Activated T-cell treated with anti-CD3 and anti-CD28 coated beads, Interleukin-2, amount 50 U/mL, for 4 hours (primary cell): ENCODE results near the gene RNF157. TPM values are rescaled to one million over a fixed set of nuclear protein-coding genes. Genes with fewer than 3 reads are reported as not detected.
"Not testable (repeated sequence)": the region's sequence is repeated elsewhere in the genome, so short reads cannot be mapped to it uniquely, and the experiment has no call there.

Experiments
- ATAC-seq, 2 donors: fragments of 200-7000 bp; cut with Tn5 transposase; one replicate each; pipeline ENCODE4 v1.10.0; 2021
- DNase-seq: peaks from one replicate; pipeline ENCODE4 v3.0.0-alpha.2; 2020
- H3K27me3 Mint-ChIP-seq: one replicate; pipeline ENCODE4 v1.8.0; 2021; ENCODE audit warnings: low read depth, mixed read lengths
- H3K36me3 Mint-ChIP-seq: one replicate; pipeline ENCODE4 v1.8.0; 2022; ENCODE audit warnings: mixed read lengths; ENCODE audit not compliant: insufficient read depth
- H3K4me1 Mint-ChIP-seq: one replicate; pipeline ENCODE4 v1.8.0; 2021; ENCODE audit warnings: low read depth, mixed read lengths
- H3K4me3 Mint-ChIP-seq: one replicate; pipeline ENCODE4 v1.8.0; 2021; ENCODE audit warnings: mild to moderate bottlenecking, moderate library complexity, mixed read lengths
- H3K9me3 Mint-ChIP-seq: one replicate; pipeline ENCODE4 v1.8.0; 2021; ENCODE audit warnings: mixed read lengths
- total RNA-seq, 3 donors: library from RNA; stranded (reverse); gene quantifications; one replicate each; pipeline ENCODE4 v1.2.1, GENCODE V29; 2021

RNF157 gene
- total RNA-seq, 3 donors from 2014 or later: 13.3 to 16.7 (median 14.9) TPM

DNA sequence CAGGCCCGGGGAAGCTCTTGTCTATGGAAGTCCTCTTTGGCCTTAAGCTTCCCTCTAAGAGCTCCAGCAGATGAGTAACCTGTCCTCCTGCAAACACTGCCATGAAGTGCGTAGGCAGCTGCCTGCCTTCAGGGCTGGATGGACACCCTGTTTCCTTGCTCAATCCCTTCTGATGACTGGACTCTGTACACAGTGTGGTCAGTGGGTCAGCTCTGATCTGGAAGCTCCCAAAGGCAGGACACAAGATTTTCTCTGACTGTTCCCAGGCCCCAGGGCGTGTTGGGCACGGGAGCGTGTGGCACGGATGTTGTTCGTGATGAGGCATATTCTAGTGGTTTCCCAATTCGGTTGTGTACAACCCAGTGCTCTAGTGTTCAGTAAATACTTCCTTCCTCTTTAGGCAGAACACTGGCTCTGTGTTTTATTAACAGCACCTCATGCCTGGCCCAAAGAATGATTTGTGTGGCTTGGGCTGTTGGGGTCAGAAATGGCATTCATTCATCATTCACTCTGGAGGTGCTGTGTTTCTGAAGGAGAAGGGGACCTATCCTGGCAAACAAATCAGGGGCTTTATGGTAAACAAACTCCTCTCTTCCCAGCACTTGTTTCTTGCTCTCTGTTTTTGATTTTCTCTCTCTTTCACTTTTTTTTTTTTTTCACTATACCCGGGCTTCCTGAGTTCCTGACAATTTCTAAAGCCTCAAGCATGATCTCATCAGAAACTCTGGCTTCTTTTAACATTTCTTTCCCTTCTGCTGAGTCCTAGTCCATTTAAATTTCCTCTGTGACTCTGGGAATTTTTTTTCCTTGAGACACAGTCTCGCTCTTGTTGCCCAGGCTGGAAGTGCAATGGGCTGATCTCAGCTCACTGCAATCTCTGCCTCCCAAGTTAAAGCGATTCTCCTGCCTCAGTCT lies 12.0 kb upstream of the RNF157 start:
- Mint-ChIP-seq H3K36me3 (no peaks in the 10 kb centered on the region), H3K27me3 (no peaks in the 10 kb centered on the region), H3K4me3 (peak overlapping the region; percentile 50), H3K9me3 (no peaks in the 10 kb centered on the region), H3K4me1 (peaks cover 55% of the 10 kb centered on the region)
- DNase-seq (no peak), ATAC-seq (peak; percentile 82 to 84)

DNA sequence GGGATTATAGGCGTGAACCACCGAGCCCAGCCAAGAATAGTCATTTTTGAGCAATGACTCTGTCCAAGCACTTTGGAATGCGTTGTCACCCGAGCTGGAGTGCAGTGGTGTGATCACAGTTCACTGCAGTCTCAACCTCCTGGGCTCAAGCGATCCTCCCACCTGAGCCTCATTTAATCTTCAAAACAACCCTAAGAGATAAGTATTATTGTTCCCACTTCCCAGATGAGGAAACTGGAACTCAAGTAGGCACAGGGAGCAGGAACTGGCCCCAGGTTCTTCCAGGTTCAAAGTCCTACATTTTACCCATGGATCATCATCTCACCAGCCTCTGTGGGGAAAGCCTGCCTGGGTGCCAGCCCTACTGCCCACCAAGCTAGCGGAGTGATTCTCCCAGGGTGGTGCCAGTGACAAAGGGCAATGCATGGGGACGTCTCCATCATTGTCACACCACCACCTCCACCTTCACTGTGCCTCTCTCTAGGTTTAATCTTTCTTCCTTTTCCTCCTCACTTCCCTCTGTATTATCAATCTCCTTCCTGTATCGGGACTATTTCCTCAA lies 11.3 kb upstream of the RNF157 start:
- Mint-ChIP-seq H3K4me1 (peaks cover 55% of the 10 kb centered on the region), H3K9me3 (no peaks in the 10 kb centered on the region), H3K36me3 (no peaks in the 10 kb centered on the region), H3K27me3 (no peaks in the 10 kb centered on the region), H3K4me3 (no peak overlapping the region)
- DNase-seq: no peak
- peak; percentile 2 to 7 for ATAC-seq

DNA sequence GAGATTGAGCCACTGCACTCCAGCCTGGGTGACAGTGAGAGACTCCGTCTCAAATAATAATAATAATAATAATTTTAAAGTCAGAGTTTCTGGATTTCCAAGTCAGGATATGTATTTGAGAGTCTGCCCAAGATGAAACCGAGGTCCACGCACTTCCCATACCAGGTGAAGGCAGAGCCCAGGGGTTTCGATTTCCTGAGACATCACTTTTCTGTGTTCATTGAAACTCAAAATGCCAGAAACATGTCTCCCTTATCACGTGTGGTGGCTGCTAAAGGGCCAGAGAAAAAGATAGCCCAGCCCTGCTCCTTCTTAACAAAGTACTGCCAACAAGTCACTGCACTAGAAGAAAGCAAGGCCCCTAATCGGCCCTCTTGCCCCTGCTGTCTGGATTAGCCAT lies 9.8 kb upstream of the RNF157 start:
- Mint-ChIP-seq H3K36me3 (no peaks in the 10 kb centered on the region), H3K27me3 (no peaks in the 10 kb centered on the region), H3K9me3 (no peaks in the 10 kb centered on the region), H3K4me3 (no peak overlapping the region), H3K4me1 (peaks cover 55% of the 10 kb centered on the region)
- no peak for ATAC-seq
- DNase-seq: no peak

DNA sequence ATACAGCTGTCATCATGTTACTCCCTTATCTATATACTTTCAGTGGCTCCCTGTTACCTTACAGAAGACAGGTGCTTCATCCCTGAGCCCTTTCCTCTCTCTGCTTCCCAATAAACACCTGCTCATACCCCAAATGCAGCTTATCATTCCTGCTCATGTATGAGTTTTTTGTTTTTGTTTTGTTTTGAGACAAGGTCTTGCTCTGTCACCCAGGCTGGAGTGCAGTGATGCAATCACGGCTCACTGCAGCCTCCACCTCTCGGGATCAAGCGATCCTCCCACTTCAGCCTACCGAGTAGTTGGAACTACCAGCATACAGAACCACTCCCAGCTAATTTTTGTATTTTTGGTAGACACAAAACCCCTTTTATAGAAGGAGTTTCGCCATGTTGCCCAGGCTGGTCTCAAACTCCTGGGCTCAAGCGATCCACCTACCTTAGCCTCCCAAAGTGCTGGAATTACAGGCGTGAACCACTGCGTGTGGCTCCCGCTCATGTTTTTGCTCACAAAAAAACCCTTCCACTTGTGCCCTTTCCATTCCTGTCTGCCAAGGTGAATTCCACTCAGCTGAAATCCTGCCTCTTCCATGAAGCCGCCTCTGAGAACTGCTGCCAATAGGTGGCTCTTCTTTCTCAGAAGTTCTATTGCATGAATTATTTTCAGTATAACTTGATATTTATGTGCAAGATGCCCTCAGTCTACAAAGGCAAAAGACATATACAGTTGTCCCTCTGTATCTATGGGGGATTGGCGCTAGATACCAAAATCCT lies 7.9 kb upstream of the RNF157 start:
- ATAC-seq (no peak), DNase-seq (no peak)
- Mint-ChIP-seq H3K9me3 (no peaks in the 10 kb centered on the region), H3K27me3 (no peaks in the 10 kb centered on the region), H3K4me1 (peaks cover 66% of the 10 kb centered on the region), H3K4me3 (no peak overlapping the region), H3K36me3 (no peaks in the 10 kb centered on the region)

DNA sequence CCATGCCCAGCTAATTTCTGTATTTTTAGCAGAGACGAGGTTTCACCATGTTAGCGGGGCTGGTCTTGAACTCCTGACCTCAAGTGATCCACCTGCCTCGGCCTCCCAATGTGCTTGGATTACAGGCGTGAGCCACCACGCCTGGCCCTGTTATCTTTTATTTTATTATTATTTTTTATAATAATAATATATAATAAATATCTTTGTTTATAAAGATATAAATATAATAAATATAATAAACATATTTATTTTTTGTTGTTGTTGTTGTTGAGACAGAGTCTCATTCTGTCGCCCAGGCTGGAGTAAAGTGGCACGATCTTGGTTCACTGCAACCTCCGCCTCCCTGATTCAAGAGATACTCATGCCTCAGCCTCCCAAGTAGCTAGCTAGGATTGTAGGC lies 7.0 kb upstream of the RNF157 start:
- Mint-ChIP-seq H3K4me3 (no peak overlapping the region), H3K27me3 (no peaks in the 10 kb centered on the region), H3K4me1 (peaks cover 64% of the 10 kb centered on the region), H3K36me3 (no peaks in the 10 kb centered on the region), H3K9me3 (no peaks in the 10 kb centered on the region)
- ATAC-seq (no peak), DNase-seq (no peak)

DNA sequence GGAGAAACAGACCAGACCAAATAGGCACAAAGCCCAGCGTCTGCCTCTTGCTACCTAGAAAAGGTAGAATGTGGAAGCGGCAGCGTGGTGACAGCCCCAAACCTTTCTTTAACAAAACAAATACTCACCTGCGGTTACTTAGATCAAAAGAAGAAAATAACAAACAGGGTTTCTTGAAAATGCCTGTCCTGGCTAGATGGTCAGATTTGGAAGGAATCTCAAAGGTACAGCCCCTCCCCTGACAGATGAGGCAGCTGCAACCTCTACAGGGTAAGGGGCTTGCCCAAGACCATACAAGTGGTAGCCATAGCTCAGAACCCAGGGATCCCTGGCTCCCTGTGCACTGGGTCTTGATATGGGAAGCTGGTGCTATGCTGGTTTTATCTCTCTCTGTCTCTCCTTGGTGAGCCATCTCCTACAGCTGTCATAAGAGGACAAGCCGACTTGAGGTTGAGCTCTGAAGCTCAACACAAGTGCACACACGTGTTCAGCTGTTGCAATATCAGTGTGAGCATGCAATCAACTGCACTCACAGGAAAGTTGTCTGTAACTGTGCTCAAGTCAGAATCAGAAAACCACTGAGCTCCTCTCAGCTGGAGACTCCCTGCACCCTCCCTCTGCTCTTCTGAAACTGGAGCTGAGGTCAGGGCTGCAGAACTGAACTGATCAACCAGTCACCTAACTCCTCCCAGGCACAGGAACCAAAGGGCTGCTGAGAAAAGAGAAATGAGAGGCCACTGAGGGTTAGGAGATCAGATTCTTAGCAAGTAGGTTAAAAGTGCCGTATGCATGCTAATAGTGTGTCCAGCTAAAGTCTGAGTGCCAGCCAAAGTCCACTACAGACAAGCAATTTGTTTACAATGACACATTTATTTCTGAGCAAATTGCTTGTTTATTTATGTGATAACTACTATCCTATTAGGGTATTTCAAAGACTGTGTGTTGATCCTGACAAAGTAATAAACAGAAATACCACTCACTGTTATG lies 6.1 kb upstream of the RNF157 start:
- Mint-ChIP-seq H3K27me3 (no peaks in the 10 kb centered on the region), H3K4me1 (peaks cover 63% of the 10 kb centered on the region), H3K9me3 (no peaks in the 10 kb centered on the region), H3K4me3 (peak overlapping the region; percentile 55), H3K36me3 (no peaks in the 10 kb centered on the region)
- ATAC-seq (peak; percentile 96), DNase-seq (no peak)

DNA sequence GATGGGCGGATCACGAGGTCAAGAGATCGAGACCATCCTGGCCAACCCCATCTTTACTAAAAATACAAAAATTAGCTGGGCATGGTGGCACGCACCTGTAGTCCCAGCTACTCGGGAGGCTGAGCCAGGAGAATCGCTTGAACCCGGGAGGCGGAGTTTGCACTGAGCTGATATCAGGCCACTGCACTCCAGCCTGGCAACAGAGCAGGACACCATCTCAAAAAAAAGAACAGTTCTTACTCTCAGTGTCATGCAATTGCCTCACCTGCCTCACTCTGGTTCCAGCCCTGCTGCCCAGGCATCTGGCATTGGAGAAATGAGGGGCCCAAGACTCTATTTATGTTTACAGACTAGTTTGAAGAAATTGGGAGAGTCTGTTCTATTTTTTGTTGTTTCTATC lies 4.4 kb upstream of the RNF157 start:
- ATAC-seq, H3K27me3 Mint-ChIP-seq, H3K9me3 Mint-ChIP-seq, H3K4me3 Mint-ChIP-seq, DNase-seq, H3K36me3 Mint-ChIP-seq: not testable (repeated sequence)
- H3K4me1 Mint-ChIP-seq: peaks cover 67% of the 10 kb centered on the region

DNA sequence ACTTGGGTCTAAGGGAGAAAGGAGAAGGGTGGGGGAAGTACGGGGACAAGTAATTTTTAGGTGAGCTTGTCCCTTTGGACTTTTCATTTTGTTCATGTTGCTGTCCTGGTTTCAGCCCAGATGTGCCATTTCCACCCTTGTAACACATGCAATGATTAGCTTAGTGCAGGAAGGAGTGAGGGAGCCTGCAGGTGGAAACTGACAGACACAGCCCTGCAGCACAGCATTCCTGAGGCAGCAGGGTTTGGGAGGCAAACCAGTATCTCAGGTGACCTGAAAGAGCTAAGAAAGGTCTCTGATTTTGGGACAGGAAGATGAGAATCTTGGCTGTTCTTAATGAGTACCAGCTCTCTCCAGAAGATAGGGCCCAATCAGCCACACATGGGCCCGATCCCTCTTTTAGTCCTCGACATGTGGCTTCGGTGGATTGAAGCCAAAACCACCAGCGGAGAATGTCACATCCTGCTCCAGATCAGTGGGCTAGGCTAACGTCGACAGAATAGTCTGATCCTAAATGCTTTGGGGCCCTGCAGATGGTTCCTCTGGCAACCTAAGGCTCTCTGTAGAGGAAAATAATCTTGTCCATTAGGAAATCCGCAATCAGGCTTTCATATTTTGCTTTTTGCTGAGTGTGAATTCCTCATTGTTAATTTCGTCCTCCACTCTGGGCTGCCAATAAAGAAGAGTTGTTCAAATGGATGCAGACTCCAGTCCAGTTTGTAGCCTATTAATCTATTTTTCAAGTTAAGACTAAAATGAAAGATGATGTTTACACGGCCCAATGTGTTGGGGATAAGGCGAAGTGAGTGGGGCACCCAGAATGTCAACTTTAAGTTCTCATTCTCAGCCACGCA lies 3.8 kb upstream of the RNF157 start:
- H3K9me3 Mint-ChIP-seq: no peaks in the 10 kb centered on the region
- ATAC-seq: no peak
- H3K36me3 Mint-ChIP-seq: no peaks in the 10 kb centered on the region
- H3K27me3 Mint-ChIP-seq: peaks cover 2% of the 10 kb centered on the region
- no peak overlapping the region for H3K4me3 Mint-ChIP-seq
- H3K4me1 Mint-ChIP-seq: peaks cover 70% of the 10 kb centered on the region
- DNase-seq: no peak

DNA sequence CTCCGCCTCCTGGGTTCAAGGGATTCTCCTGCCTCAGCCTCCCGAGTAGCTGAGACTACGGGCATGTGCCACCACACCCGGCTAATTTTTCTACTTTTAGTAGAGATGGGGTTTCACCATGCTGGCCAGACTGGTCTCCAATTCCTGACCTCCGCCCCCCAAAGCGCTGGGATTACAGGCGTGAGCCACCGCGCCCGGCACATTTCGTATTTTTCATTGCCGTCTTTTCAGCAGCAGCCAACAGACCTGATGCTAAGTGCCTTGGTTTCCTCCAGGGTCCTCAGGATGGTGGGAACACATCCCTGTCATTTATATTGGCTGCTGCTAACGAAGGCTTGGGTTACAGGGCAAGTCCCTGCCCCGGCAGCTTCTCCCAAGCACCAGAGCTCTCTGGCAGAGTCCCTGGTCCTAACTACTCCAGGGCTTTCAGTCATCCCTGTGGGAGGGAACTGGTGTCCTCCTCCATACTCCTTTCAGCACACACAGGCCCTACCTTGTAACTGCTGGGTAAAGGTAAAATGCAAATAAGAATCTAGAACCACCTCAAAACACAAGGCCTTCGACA lies 1.5 kb upstream of the RNF157 start:
- ATAC-seq (no peak), DNase-seq (no peak)
- Mint-ChIP-seq H3K36me3 (no peaks in the 10 kb centered on the region), H3K4me1 (peaks cover 67% of the 10 kb centered on the region), H3K9me3 (peaks cover under 1% of the 10 kb centered on the region), H3K27me3 (peaks cover 2% of the 10 kb centered on the region), H3K4me3 (peak overlapping the region; percentile 77)

DNA sequence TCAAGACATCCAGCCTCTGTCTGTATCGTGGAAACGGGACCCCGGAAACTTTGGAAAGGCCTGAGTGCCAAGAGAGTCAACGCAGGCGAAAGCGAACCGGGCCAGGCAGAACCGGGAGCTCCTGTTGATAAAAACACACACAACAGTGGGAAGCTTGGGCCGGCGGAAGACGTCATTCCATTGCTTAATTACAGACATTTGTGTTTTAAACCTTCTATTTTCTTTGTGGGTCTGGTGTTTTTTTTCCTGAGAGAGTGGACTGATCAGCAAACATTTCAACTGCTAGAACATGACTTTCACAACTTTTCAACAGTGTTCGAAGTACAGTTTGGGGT lies 878 bp upstream of the RNF157 start:
- H3K4me3 Mint-ChIP-seq: peak overlapping the region; percentile 77
- peaks cover 2% of the 10 kb centered on the region for H3K27me3 Mint-ChIP-seq
- DNase-seq (no peak), ATAC-seq (no peak)
- H3K9me3 Mint-ChIP-seq: peaks cover 3% of the 10 kb centered on the region
- peaks cover 66% of the 10 kb centered on the region for H3K4me1 Mint-ChIP-seq
- no peaks in the 10 kb centered on the region for H3K36me3 Mint-ChIP-seq

DNA sequence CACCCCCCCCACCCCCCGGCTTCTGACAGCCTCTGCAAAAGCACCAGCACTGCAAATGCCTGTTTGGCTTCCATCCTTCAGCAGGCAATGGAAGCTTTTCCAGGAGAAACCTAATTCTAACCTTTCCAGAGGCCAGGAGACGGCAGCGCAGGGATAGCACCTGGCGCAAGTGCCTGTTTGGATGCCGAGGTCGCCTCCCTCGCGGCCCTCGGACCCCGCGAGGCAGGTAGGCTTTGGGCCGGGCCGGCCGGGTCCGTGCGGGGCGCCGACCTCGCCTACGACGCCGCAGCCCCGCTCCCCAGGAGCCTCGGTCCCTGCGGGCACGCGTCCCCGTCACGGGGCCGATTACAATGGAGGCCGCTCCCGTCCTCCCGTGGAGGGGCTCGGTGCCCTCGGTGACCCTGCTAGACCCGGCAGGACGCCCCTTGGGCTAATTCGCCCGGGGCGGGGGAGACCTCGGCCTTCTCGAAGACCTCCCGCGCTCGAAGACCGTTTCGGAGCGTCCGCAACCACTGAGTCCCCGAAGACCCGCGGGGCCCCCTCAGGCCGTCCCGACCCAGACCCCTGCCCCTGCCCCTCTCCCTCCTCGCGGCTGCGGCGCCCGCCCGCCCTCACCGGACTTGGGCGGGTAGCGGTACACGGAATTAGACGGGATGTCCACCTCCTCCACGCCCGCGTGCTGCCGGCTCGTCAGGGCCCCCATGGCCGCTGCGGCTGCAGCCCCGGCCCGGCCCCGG lies 587 bp downstream of the RNF157 start:
- Mint-ChIP-seq H3K36me3 (no peaks in the 10 kb centered on the region), H3K4me1 (peaks cover 59% of the 10 kb centered on the region), H3K4me3 (peak overlapping the region; percentile 75), H3K9me3 (peaks cover 3% of the 10 kb centered on the region), H3K27me3 (peaks cover 2% of the 10 kb centered on the region)
- ATAC-seq (peak; percentile 12 to 15), DNase-seq (no peak)

DNA sequence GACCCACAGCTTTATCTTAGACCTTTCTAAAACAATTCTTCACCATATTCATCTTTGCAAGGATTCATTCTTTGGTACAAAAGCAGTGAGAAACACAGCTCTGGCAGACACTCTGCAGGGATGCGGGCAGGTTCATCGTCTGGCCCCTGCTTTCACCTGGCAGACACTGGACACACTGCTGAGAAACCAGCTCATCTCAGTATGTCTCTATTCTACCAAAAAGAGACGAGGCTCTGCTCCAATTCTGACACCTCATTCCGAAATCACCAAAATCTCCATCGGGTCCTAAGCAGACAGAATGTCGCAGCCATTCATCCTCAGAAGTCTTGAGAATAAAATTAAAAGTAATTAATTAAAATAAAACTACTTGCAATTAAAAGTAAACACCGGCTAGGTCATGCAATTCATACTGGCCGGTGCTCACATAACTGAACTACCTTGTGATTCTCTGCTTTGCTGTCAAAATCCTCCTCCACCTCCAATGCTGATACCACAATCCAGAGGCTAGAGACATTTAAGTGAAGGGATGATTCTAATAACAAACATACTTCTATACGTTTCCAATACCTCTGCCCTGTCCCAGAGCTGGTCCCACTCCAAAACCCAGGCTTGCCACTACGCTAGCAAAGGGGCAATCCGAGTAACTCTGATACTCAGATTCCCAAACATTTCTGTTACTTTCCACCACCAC lies 1.3 kb downstream of the RNF157 start:
- DNase-seq (no peak), ATAC-seq (no peak)
- Mint-ChIP-seq H3K4me1 (peaks cover 59% of the 10 kb centered on the region), H3K9me3 (peaks cover 3% of the 10 kb centered on the region), H3K4me3 (peak overlapping the region; percentile 74), H3K36me3 (no peaks in the 10 kb centered on the region), H3K27me3 (peaks cover 2% of the 10 kb centered on the region)
